Cerebellar nuclear complex (tissue), 1 donor: ENCODE results near the gene SOX18.
A peak's percentile ranks its signal among the peaks of the same experiment; 100 is the strongest.

Source experiments
- DNase-seq, 2 experiments: peaks; one replicate each; lab custom pipeline; 2025; lab: John Stamatoyannopoulos, UW

SOX18 gene

GRCh38 chr20:64068386-64069208 is 19.2 kb upstream of the SOX18 start:
- DNase-seq: no peak

- DNase-seq: no peak
These were observed 18.4 kb upstream of the SOX18 start for GRCh38 chr20:64067733-64068307.

GRCh38 chr20:64067005-64067632 is 17.7 kb upstream of the SOX18 start:
- DNase-seq: no peak

- no peak for DNase-seq
These were observed 16.5 kb upstream of the SOX18 start for GRCh38 chr20:64065974-64066343.

GRCh38 chr20:64065062-64065973 is 15.9 kb upstream of the SOX18 start:
- DNase-seq: no peak

GRCh38 chr20:64064145-64064698 is 14.8 kb upstream of the SOX18 start:
- no peak for DNase-seq

- no peak for DNase-seq
These were observed 14.1 kb upstream of the SOX18 start for GRCh38 chr20:64063389-64064144.

GRCh38 chr20:64062596-64063388 is 13.4 kb upstream of the SOX18 start, which contains the start of gene TCEA2:
Gene TCEA2 (plus strand): TSS chr20:64063198. CDS start chr20:64063313, 115 bp downstream.
- peak; percentile 32 to 79 for DNase-seq

- no peak for DNase-seq
These were observed 12.8 kb upstream of the SOX18 start for GRCh38 chr20:64062276-64062595.

GRCh38 chr20:64058536-64058935 is 9.1 kb upstream of the SOX18 start:
- DNase-seq: no peak

GRCh38 chr20:64057628-64058498 is 8.4 kb upstream of the SOX18 start:
- DNase-seq: peak in 1 of 2 experiments; percentile 66

- DNase-seq: no peak
These were observed 7.6 kb upstream of the SOX18 start for GRCh38 chr20:64056889-64057627.

- DNase-seq: no peak
These were observed 7.1 kb upstream of the SOX18 start for GRCh38 chr20:64056639-64056888.

GRCh38 chr20:64055893-64056638 is 6.6 kb upstream of the SOX18 start:
- no peak for DNase-seq

- DNase-seq: no peak
These were observed 6.0 kb upstream of the SOX18 start for GRCh38 chr20:64055396-64055892.

- DNase-seq: no peak
These were observed 4.6 kb upstream of the SOX18 start for GRCh38 chr20:64053841-64054661.
